CD14-positive monocyte (primary cell): ENCODE measurements around the gene SLC38A3. TPM values are rescaled to one million over a fixed set of nuclear protein-coding genes. Genes with fewer than 3 reads are reported as not detected.
A peak's percentile ranks its signal among the peaks of the same experiment; 100 is the strongest.

Experiments used
- DNase-seq, 3 donors: peaks; one replicate each; pipeline ENCODE4 v3.0.0-alpha.2; 2011 to 2022
- H2AFZ ChIP-seq: 2 replicates; pipeline ENCODE4 v1.6.0; 2012; ENCODE audit warnings: mild to moderate bottlenecking, low read depth, low read length, inconsistent platforms; ENCODE audit not compliant: insufficient read depth, poor library complexity, severe bottlenecking
- H3K27ac ChIP-seq, 2 donors: 1 replicate in 1 of 2; 2 replicates in 1 of 2; pipeline ENCODE4 v1.5.1; 2012 to 2013; ENCODE audit warnings: low read length in 2 of 2, control low read depth in 1 of 2, inconsistent platforms in 1 of 2, low read depth in 1 of 2, mild to moderate bottlenecking in 1 of 2
- H3K27me3 ChIP-seq, 2 donors: one replicate each; pipeline versions ENCODE4 v1.6.0 to v1.6.1; 2011 to 2013; ENCODE audit warnings: low read length in 2 of 2; ENCODE audit not compliant: control insufficient read depth in 2 of 2, insufficient read depth in 2 of 2
- H3K36me3 ChIP-seq, 2 donors: replicated peaks in 1 of 2; 1 replicate in 1 of 2; 2 replicates in 1 of 2; pipeline versions ENCODE4 v1.5.1 to v1.6.1; 2012 to 2013; ENCODE audit warnings: low read length in 2 of 2, control low read depth in 1 of 2, inconsistent platforms in 1 of 2, mild to moderate bottlenecking in 1 of 2; ENCODE audit not compliant: insufficient read depth in 2 of 2, control insufficient read depth in 1 of 2
- H3K4me1 ChIP-seq, 2 donors: 1 replicate in 1 of 2; 2 replicates in 1 of 2; pipeline versions ENCODE4 v1.5.1 to v1.6.1; 2012 to 2013; ENCODE audit warnings: low read length in 2 of 2, control low read depth in 1 of 2, inconsistent platforms in 1 of 2, mild to moderate bottlenecking in 1 of 2, moderate library complexity in 1 of 2; ENCODE audit not compliant: insufficient read depth in 2 of 2, control insufficient read depth in 1 of 2
- H3K4me2 ChIP-seq: replicated peaks from 2 replicates; pipeline ENCODE3; 2012; ENCODE audit warnings: low read length, moderate library complexity, mild to moderate bottlenecking; ENCODE audit not compliant: poor library complexity, severe bottlenecking; ENCODE audit errors: extremely low read depth
- H3K4me3 ChIP-seq, 3 experiments: fragments of 200-600 bp in 1 of 3; sonication (generic) in 1 of 3; replicated peaks in 1 of 3; 1 replicate in 2 of 3; 2 replicates in 1 of 3; pipeline ENCODE4 v1.5.1; 2011 to 2013; ENCODE audit warnings: low read length in 3 of 3, mild to moderate bottlenecking in 3 of 3, control low read depth in 2 of 3, low read depth in 2 of 3, inconsistent platforms in 1 of 3, moderate library complexity in 1 of 3
- H3K79me2 ChIP-seq: 2 replicates; pipeline ENCODE4 v1.6.0; 2012; ENCODE audit warnings: mild to moderate bottlenecking, control low read depth, inconsistent platforms, low read length, moderate library complexity; ENCODE audit not compliant: insufficient read depth
- H3K9ac ChIP-seq: 2 replicates; pipeline ENCODE4 v1.6.0; 2017; ENCODE audit warnings: low read length, mild to moderate bottlenecking; ENCODE audit not compliant: insufficient read depth, poor library complexity, severe bottlenecking
- H3K9me3 ChIP-seq, 2 donors: replicated peaks in 1 of 2; 1 replicate in 1 of 2; 2 replicates in 1 of 2; pipeline versions ENCODE4 v1.5.1 to v1.6.1; 2012 to 2013; ENCODE audit warnings: low read length in 2 of 2, control low read depth in 1 of 2; ENCODE audit not compliant: control insufficient read depth in 1 of 2, insufficient read depth in 1 of 2
- H4K20me1 ChIP-seq: 2 replicates; pipeline ENCODE4 v1.6.0; 2012; ENCODE audit warnings: mild to moderate bottlenecking, low read length, control low read depth, moderate library complexity; ENCODE audit not compliant: insufficient read depth
- H3K27ac Mint-ChIP-seq, 7 donors: one replicate each; pipeline ENCODE4 v1.8.0; 2020; ENCODE audit warnings: mild to moderate bottlenecking in 7 of 7, mixed read lengths in 7 of 7, moderate library complexity in 6 of 7, inconsistent platforms in 2 of 7
- H3K27me3 Mint-ChIP-seq, 3 donors: one replicate each; pipeline ENCODE4 v1.8.0; 2021 to 2022; ENCODE audit warnings: low read depth in 3 of 3, mild to moderate bottlenecking in 3 of 3, mixed read lengths in 3 of 3, moderate library complexity in 3 of 3, inconsistent platforms in 1 of 3
- H3K36me3 Mint-ChIP-seq, 2 donors: one replicate each; pipeline ENCODE4 v1.8.0; 2020; ENCODE audit warnings: mixed read lengths in 2 of 2, inconsistent platforms in 1 of 2, mild to moderate bottlenecking in 1 of 2
- H3K4me1 Mint-ChIP-seq: one replicate; pipeline ENCODE4 v1.8.0; 2020; ENCODE audit warnings: mild to moderate bottlenecking, mixed read lengths
- H3K4me3 Mint-ChIP-seq, 2 donors: one replicate each; pipeline ENCODE4 v1.8.0; 2020; ENCODE audit warnings: mild to moderate bottlenecking in 2 of 2, mixed read lengths in 2 of 2, moderate library complexity in 1 of 2
- H3K9me3 Mint-ChIP-seq, 7 donors: one replicate each; pipeline ENCODE4 v1.8.0; 2020 to 2022; ENCODE audit warnings: mixed read lengths in 7 of 7, mild to moderate bottlenecking in 6 of 7, moderate library complexity in 6 of 7, inconsistent platforms in 2 of 7
- WGBS: methylation state at CpG from one replicate; pipeline ENCODE4 v1.1.5; 2013; ENCODE audit warnings: missing lambda C conversion rate; ENCODE audit not compliant: insufficient coverage; 5-methylcytosine and 5-hydroxymethylcytosine counted together
- intact Hi-C, 2 donors: fragments of 100-400 bp; cut with micrococcal nuclease; formaldehyde crosslinking; loops; one replicate each; pipeline versions ENCODE4 v1.15.0 to v1.15.1; 2023
- polyA plus RNA-seq, 3 donors: library from polyadenylated mRNA; depleted of rRNA in 1 of 3; unstranded in 2 of 3; stranded (reverse) in 1 of 3; fragments of 300-500 nt in 2 of 3; fragments of >200 nt in 1 of 3; fragmentation: Illumina TruSeq in 2 of 3; gene quantifications; 1 replicate in 2 of 3; 2 replicates in 1 of 3; pipeline ENCODE4 v1.2.3, GENCODE V29; 2012 to 2021
- small RNA-seq: library from RNA; depleted of rRNA; stranded (forward); fragments of <200 nt; gene quantifications from one replicate; pipeline ENCODE3, GENCODE V24; 2012; ENCODE audit warnings: low read depth; ENCODE audit not compliant: insufficient read length
- TF ChIP-seq, protein P1 (sequence below): fragments of 200-600 bp; IDR thresholded peaks from one replicate; pipeline ENCODE4 v1.8.0; 2022; ENCODE audit warnings: antibody characterized with exemption, mild to moderate bottlenecking

The SLC38A3 gene
- polyA plus RNA-seq, 3 donors: not detected

DNA sequence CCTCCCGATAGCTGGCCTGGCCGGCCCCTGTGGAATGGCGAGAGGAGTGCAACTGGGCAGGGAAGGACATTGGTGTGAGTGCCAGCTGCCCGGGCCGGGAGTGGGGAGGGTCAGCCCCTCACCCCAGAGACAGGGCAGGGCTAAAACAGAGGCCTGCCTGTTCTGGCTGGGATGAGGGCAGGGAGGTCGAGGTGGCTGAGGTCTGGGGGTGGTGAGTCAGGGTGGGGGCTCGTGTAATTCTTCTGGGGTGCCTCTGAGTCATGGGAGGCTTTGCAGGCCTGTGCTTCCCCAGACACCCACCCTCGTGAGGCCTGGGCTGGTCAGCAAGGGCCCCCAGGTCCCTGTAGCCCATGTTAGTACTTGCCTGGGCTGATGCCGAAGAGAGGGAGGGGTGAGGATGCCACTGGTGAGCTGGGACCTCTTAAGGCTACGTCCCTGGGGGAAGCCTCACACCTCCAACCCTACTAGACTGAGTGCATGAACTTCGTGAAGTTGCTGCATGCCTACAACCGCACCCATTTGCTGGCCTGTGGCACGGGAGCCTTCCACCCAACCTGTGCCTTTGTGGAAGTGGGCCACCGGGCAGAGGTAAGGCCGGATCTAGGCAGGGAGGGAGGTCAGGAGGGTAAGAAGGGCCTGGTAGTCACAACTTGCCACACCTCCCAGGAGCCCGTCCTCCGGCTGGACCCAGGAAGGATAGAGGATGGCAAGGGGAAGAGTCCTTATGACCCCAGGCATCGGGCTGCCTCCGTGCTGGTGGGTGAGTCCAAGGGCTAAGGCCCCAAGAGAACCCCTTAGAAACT lies 65.6 kb downstream of the SLC38A3 start:
- no peak overlapping the region for H3K9ac ChIP-seq
- DNase-seq: peak in 1 of 3 donors; percentile 32
- Mint-ChIP-seq H3K36me3 (peaks cover 4 to 5% of the 10 kb centered on the region in 2 donors), H3K9me3 (peaks cover 0 to 13% (median 7%) of the 10 kb centered on the region in 7 donors), H3K27ac (peak overlapping the region in 1 of 7 donors; percentile 24), H3K4me1 (peaks cover 21% of the 10 kb centered on the region), H3K4me3 (no peak overlapping the region), H3K27me3 (peaks cover 53 to 68% (median 64%) of the 10 kb centered on the region in 3 donors)
- H3K36me3 ChIP-seq: no peaks in the 10 kb centered on the region
- intact Hi-C loops: loop anchor here in 1 of 2 donors (1.0 to 5.0 kb wide), 2 partner anchors 77 to 148 kb away; no protein-coding TSS in a partner anchor
- H3K79me2 ChIP-seq: no peaks in the 10 kb centered on the region
- H2AFZ ChIP-seq: no peak overlapping the region
- peaks cover 16 to 49% of the 10 kb centered on the region in 2 donors for H3K27me3 ChIP-seq
- H3K4me1 ChIP-seq: peaks cover 16 to 26% of the 10 kb centered on the region in 2 donors
- peaks cover 0 to 11% of the 10 kb centered on the region in 2 donors for H3K9me3 ChIP-seq
- H3K4me3 ChIP-seq: no peak overlapping the region
- H4K20me1 ChIP-seq: peaks cover 6% of the 10 kb centered on the region
- no peak overlapping the region for H3K27ac ChIP-seq
- 100% methylated on average over 9 of the region's 19 CpGs for WGBS
- no peak overlapping the region for H3K4me2 ChIP-seq
- TF ChIP-seq, protein P1, sequence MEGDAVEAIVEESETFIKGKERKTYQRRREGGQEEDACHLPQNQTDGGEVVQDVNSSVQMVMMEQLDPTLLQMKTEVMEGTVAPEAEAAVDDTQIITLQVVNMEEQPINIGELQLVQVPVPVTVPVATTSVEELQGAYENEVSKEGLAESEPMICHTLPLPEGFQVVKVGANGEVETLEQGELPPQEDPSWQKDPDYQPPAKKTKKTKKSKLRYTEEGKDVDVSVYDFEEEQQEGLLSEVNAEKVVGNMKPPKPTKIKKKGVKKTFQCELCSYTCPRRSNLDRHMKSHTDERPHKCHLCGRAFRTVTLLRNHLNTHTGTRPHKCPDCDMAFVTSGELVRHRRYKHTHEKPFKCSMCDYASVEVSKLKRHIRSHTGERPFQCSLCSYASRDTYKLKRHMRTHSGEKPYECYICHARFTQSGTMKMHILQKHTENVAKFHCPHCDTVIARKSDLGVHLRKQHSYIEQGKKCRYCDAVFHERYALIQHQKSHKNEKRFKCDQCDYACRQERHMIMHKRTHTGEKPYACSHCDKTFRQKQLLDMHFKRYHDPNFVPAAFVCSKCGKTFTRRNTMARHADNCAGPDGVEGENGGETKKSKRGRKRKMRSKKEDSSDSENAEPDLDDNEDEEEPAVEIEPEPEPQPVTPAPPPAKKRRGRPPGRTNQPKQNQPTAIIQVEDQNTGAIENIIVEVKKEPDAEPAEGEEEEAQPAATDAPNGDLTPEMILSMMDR: no peak

Small RNAs within 50 kb of the gene (small RNA-seq; reads per million reads assigned to genes)
- gene MIR566 (not detected), gene MIR5787 (not detected)

Other genes starting within 250 kb of the SLC38A3 start
- gene RBM5, start 116.4 kb upstream of the SLC38A3 start, polyA plus RNA-seq: 100 to 1,000 TPM in 1 of 3 donors, 10 to 100 TPM in 1, 1 to 10 TPM in 1; 9.7 to 332 (median 18.5) TPM
- gene SEMA3F, start 49.9 kb upstream of the SLC38A3 start, polyA plus RNA-seq: under 1 TPM in 1 of 3 donors, not detected in 2; 0.01 TPM
- not detected for gene GNAT1, start 13.7 kb upstream of the SLC38A3 start, polyA plus RNA-seq
- gene GNAI2, start 30.9 kb downstream of the SLC38A3 start, polyA plus RNA-seq: 1,000 to 10,000 TPM in 2 of 3 donors, 100 to 1,000 TPM in 1; 914 to 1,492 (median 1,165) TPM
- gene SEMA3B, start 63.9 kb downstream of the SLC38A3 start, polyA plus RNA-seq: under 1 TPM in 1 of 3 donors, not detected in 2; 0.56 TPM
- gene LSMEM2, start 73.8 kb downstream of the SLC38A3 start, polyA plus RNA-seq: not detected
- 10 to 100 TPM; 17.1 to 35.1 (median 23.3) TPM for gene IFRD2, start 87.2 kb downstream of the SLC38A3 start, polyA plus RNA-seq
- 1 to 10 TPM; 3.4 to 5.8 (median 4.9) TPM for gene HYAL3, start 94.1 kb downstream of the SLC38A3 start, polyA plus RNA-seq
- gene NAA80, start 94.1 kb downstream of the SLC38A3 start, polyA plus RNA-seq: 10 to 100 TPM in 1 of 3 donors, 1 to 10 TPM in 2; 2.3 to 21.3 (median 4.6) TPM
- under 1 TPM in 1 of 3 donors, not detected in 2; 0.57 TPM for gene HYAL1, start 98.3 kb downstream of the SLC38A3 start, polyA plus RNA-seq
- gene HYAL2, start 117.5 kb downstream of the SLC38A3 start, polyA plus RNA-seq: 10 to 100 TPM; 18.3 to 25.8 (median 18.9) TPM
- gene TUSC2, start 123.0 kb downstream of the SLC38A3 start, polyA plus RNA-seq: 10 to 100 TPM; 22.6 to 55.7 (median 47.0) TPM
- gene RASSF1, start 135.6 kb downstream of the SLC38A3 start, polyA plus RNA-seq: 100 to 1,000 TPM in 1 of 3 donors, 10 to 100 TPM in 2; 16.0 to 229 (median 24.0) TPM
- 1 to 10 TPM in 1 of 3 donors, under 1 TPM in 2; 0.12 to 1.7 (median 0.19) TPM for gene ZMYND10, start 140.5 kb downstream of the SLC38A3 start, polyA plus RNA-seq
- 10 to 100 TPM; 20.9 to 37.9 (median 23.5) TPM for gene NPRL2, start 145.5 kb downstream of the SLC38A3 start, polyA plus RNA-seq
- 10 to 100 TPM; 78.9 to 94.0 (median 82.5) TPM for gene CYB561D2, start 145.6 kb downstream of the SLC38A3 start, polyA plus RNA-seq
- gene TMEM115, start 154.2 kb downstream of the SLC38A3 start, polyA plus RNA-seq: 10 to 100 TPM; 14.5 to 36.2 (median 32.9) TPM